ENCODE measurements around the gene PDGFRB. TPM values are rescaled to one million over a fixed set of nuclear protein-coding genes. Genes with fewer than 3 reads are reported as not detected.

PDGFRB gene
- total RNA-seq, 2 experiments from 2014 or later, result 0.14 to 1.0 TPM

- H3K27me3 Mint-ChIP-seq (ENCODE audit: low read depth), result peaks cover 4% of the 10 kb centered on the region
- DNase-seq, result no peak
- no peaks in the 10 kb centered on the region for H3K4me1 Mint-ChIP-seq (ENCODE audit: low read depth)
- intact Hi-C loops (cut with micrococcal nuclease), result no loop called here
- CTCF ChIA-PET, result interaction anchor here (0.6 to 0.9 kb wide), 2 partner anchors 36 to 665 kb away, joined by 4 read pairs; no protein-coding TSS in a partner anchor
- no peaks in the 10 kb centered on the region for H3K36me3 Mint-ChIP-seq (ENCODE audit: low read depth)
- H3K9me3 Mint-ChIP-seq, result no peaks in the 10 kb centered on the region
- no peak overlapping the region for H3K4me3 Mint-ChIP-seq
- no peak overlapping the region for H3K27ac Mint-ChIP-seq
Measured at GRCh38 chr5:150075806-150076205, 79.8 kb downstream of the PDGFRB start.

GRCh38 chr5:150075233-150075632, 80.4 kb downstream of the PDGFRB start:
- Mint-ChIP-seq H3K9me3 (no peaks in the 10 kb centered on the region), H3K36me3 (ENCODE audit: low read depth) (no peaks in the 10 kb centered on the region), H3K27me3 (ENCODE audit: low read depth) (peaks cover 4% of the 10 kb centered on the region), H3K27ac (no peak overlapping the region), H3K4me3 (no peak overlapping the region), H3K4me1 (ENCODE audit: low read depth) (no peaks in the 10 kb centered on the region)
- CTCF ChIA-PET, result interaction anchor here (0.6 to 0.9 kb wide), 2 partner anchors 11 to 36 kb away, joined by 3 to 4 read pairs; no protein-coding TSS in a partner anchor
- intact Hi-C loops (cut with micrococcal nuclease), result no loop called here
- no peak for DNase-seq

GRCh38 chr5:150073677-150074076, 82.0 kb downstream of the PDGFRB start:
- H3K27me3 Mint-ChIP-seq (ENCODE audit: low read depth), result no peaks in the 10 kb centered on the region
- no peaks in the 10 kb centered on the region for H3K9me3 Mint-ChIP-seq
- H3K27ac Mint-ChIP-seq, result no peak overlapping the region
- intact Hi-C loops (cut with micrococcal nuclease), result no loop called here
- CTCF ChIA-PET, result interaction anchor here (0.9 kb wide), 1 partner anchor 42 kb away, joined by 3 read pairs; no protein-coding TSS in a partner anchor
- no peak for DNase-seq
- H3K4me1 Mint-ChIP-seq (ENCODE audit: low read depth), result no peaks in the 10 kb centered on the region
- no peak overlapping the region for H3K4me3 Mint-ChIP-seq
- H3K36me3 Mint-ChIP-seq (ENCODE audit: low read depth), result no peaks in the 10 kb centered on the region

- CTCF ChIA-PET, result interaction anchor here (0.5 kb wide), 1 partner anchor 14 kb away, joined by 5 read pairs; no protein-coding TSS in a partner anchor
- Mint-ChIP-seq H3K9me3 (no peaks in the 10 kb centered on the region), H3K4me1 (ENCODE audit: low read depth) (no peaks in the 10 kb centered on the region), H3K36me3 (ENCODE audit: low read depth) (no peaks in the 10 kb centered on the region), H3K27me3 (ENCODE audit: low read depth) (no peaks in the 10 kb centered on the region), H3K27ac (no peak overlapping the region), H3K4me3 (no peak overlapping the region)
- no peak for DNase-seq
- intact Hi-C loops (cut with micrococcal nuclease), result no loop called here
Measured at GRCh38 chr5:150073086-150073625, 82.5 kb downstream of the PDGFRB start.

GRCh38 chr5:150070821-150071220, 84.8 kb downstream of the PDGFRB start:
- Mint-ChIP-seq H3K9me3 (no peaks in the 10 kb centered on the region), H3K36me3 (ENCODE audit: low read depth) (no peaks in the 10 kb centered on the region), H3K4me3 (no peak overlapping the region), H3K27me3 (ENCODE audit: low read depth) (no peaks in the 10 kb centered on the region), H3K4me1 (ENCODE audit: low read depth) (peaks cover 12% of the 10 kb centered on the region), H3K27ac (no peak overlapping the region)
- intact Hi-C loops (cut with micrococcal nuclease), result no loop called here
- CTCF ChIA-PET, result no interaction called here
- DNase-seq, result no peak

GRCh38 chr5:150069672-150070627, 85.7 kb downstream of the PDGFRB start:
- CTCF ChIA-PET, result no interaction called here
- Mint-ChIP-seq H3K4me1 (ENCODE audit: low read depth) (peaks cover 12% of the 10 kb centered on the region), H3K4me3 (no peak overlapping the region), H3K27me3 (ENCODE audit: low read depth) (no peaks in the 10 kb centered on the region), H3K27ac (no peak overlapping the region), H3K36me3 (ENCODE audit: low read depth) (no peaks in the 10 kb centered on the region), H3K9me3 (no peaks in the 10 kb centered on the region)
- intact Hi-C loops (cut with micrococcal nuclease), result loop anchor here (5.0 kb wide), 1 partner anchor 52 kb away; no protein-coding TSS in a partner anchor
- no peak for DNase-seq

- Mint-ChIP-seq H3K27ac (no peak overlapping the region), H3K4me3 (no peak overlapping the region), H3K4me1 (ENCODE audit: low read depth) (peaks cover 12% of the 10 kb centered on the region), H3K9me3 (no peaks in the 10 kb centered on the region), H3K36me3 (ENCODE audit: low read depth) (no peaks in the 10 kb centered on the region), H3K27me3 (ENCODE audit: low read depth) (no peaks in the 10 kb centered on the region)
- CTCF ChIA-PET, result no interaction called here
- intact Hi-C loops (cut with micrococcal nuclease), result loop anchor here (5.0 kb wide), 1 partner anchor 53 kb away; no protein-coding TSS in a partner anchor
- DNase-seq, result no peak
Measured at GRCh38 chr5:150068961-150069645, 86.5 kb downstream of the PDGFRB start.

- H3K36me3 Mint-ChIP-seq (ENCODE audit: low read depth), result no peaks in the 10 kb centered on the region
- intact Hi-C loops (cut with micrococcal nuclease), result loop anchor here (5.0 kb wide), 1 partner anchor 54 kb away; no protein-coding TSS in a partner anchor
- H3K9me3 Mint-ChIP-seq, result no peaks in the 10 kb centered on the region
- CTCF ChIA-PET, result interaction anchor here (1.3 kb wide), 1 partner anchor 62 kb away, joined by 5 read pairs; no protein-coding TSS in a partner anchor
- H3K4me1 Mint-ChIP-seq (ENCODE audit: low read depth), result peaks cover 12% of the 10 kb centered on the region
- H3K27me3 Mint-ChIP-seq (ENCODE audit: low read depth), result no peaks in the 10 kb centered on the region
- H3K27ac Mint-ChIP-seq, result no peak overlapping the region
- H3K4me3 Mint-ChIP-seq, result no peak overlapping the region
- DNase-seq, result no peak
Measured at GRCh38 chr5:150068472-150068871, 87.2 kb downstream of the PDGFRB start.

- DNase-seq, result no peak
- no peaks in the 10 kb centered on the region for H3K9me3 Mint-ChIP-seq
- H3K27me3 Mint-ChIP-seq (ENCODE audit: low read depth), result no peaks in the 10 kb centered on the region
- CTCF ChIA-PET, result interaction anchor here (1.3 kb wide), 1 partner anchor 62 kb away, joined by 5 read pairs; no protein-coding TSS in a partner anchor
- intact Hi-C loops (cut with micrococcal nuclease), result loop anchor here (5.0 kb wide), 1 partner anchor 54 kb away; no protein-coding TSS in a partner anchor
- no peak overlapping the region for H3K27ac Mint-ChIP-seq
- peaks cover 12% of the 10 kb centered on the region for H3K4me1 Mint-ChIP-seq (ENCODE audit: low read depth)
- H3K4me3 Mint-ChIP-seq, result no peak overlapping the region
- no peaks in the 10 kb centered on the region for H3K36me3 Mint-ChIP-seq (ENCODE audit: low read depth)
Measured at GRCh38 chr5:150068071-150068470, 87.6 kb downstream of the PDGFRB start.

GRCh38 chr5:150067405-150067960, 88.2 kb downstream of the PDGFRB start:
- H3K9me3 Mint-ChIP-seq, result no peaks in the 10 kb centered on the region
- intact Hi-C loops (cut with micrococcal nuclease), result loop anchor here (1.0 to 5.0 kb wide), 3 partner anchors 25 to 66 kb away; no protein-coding TSS in a partner anchor
- H3K36me3 Mint-ChIP-seq (ENCODE audit: low read depth), result no peaks in the 10 kb centered on the region
- peaks cover 12% of the 10 kb centered on the region for H3K4me1 Mint-ChIP-seq (ENCODE audit: low read depth)
- CTCF ChIA-PET, result interaction anchor here (1.3 kb wide), 1 partner anchor 63 kb away, joined by 5 read pairs; no protein-coding TSS in a partner anchor
- H3K4me3 Mint-ChIP-seq, result no peak overlapping the region
- no peak for DNase-seq
- H3K27me3 Mint-ChIP-seq (ENCODE audit: low read depth), result no peaks in the 10 kb centered on the region
- no peak overlapping the region for H3K27ac Mint-ChIP-seq

GRCh38 chr5:150066901-150067396, 88.7 kb downstream of the PDGFRB start:
- Mint-ChIP-seq H3K9me3 (no peaks in the 10 kb centered on the region), H3K4me1 (ENCODE audit: low read depth) (peaks cover 12% of the 10 kb centered on the region), H3K27me3 (ENCODE audit: low read depth) (no peaks in the 10 kb centered on the region), H3K27ac (peak overlapping the region; percentile 44), H3K36me3 (ENCODE audit: low read depth) (no peaks in the 10 kb centered on the region), H3K4me3 (no peak overlapping the region)
- no peak for DNase-seq
- intact Hi-C loops (cut with micrococcal nuclease), result loop anchor here (1.0 to 5.0 kb wide), 3 partner anchors 25 to 66 kb away; no protein-coding TSS in a partner anchor
- CTCF ChIA-PET, result interaction anchor here (1.3 kb wide), 1 partner anchor 63 kb away, joined by 5 read pairs; no protein-coding TSS in a partner anchor
